Brain microvascular endothelial cell (primary cell): ENCODE data around the gene HNF1A.
A peak's percentile ranks its signal among the peaks of the same experiment; 100 is the strongest.
"Not testable (repeated sequence)": the region's sequence is repeated elsewhere in the genome, so short reads cannot be mapped to it uniquely, and the experiment has no call there.

Source experiments
- DNase-seq: peaks from one replicate; pipeline ENCODE4 v3.0.0-alpha.2; 2020
- H3K27ac ChIP-seq: fragments of 250-450 bp; sonication (Bioruptor Pico); 2 replicates; pipeline ENCODE4 v1.5.1; 2020; ENCODE audit warnings: mild to moderate bottlenecking, moderate library complexity
- H3K27me3 ChIP-seq: fragments of 250-450 bp; sonication (Bioruptor Pico); replicated peaks from 2 replicates; pipeline ENCODE4 v1.5.1; 2020; ENCODE audit warnings: mild to moderate bottlenecking
- H3K36me3 ChIP-seq: fragments of 250-450 bp; sonication (Bioruptor Pico); replicated peaks from 2 replicates; pipeline ENCODE4 v1.5.1; 2020; ENCODE audit warnings: mild to moderate bottlenecking
- H3K4me3 ChIP-seq: 2 replicates; pipeline ENCODE4 v1.5.1; 2011; ENCODE audit warnings: low read depth, mild to moderate bottlenecking, control low read depth, low read length, moderate library complexity
- CTCF ChIP-seq: IDR thresholded peaks from 2 replicates; pipeline ENCODE4 v1.5.1; 2011; ENCODE audit warnings: low read depth, mild to moderate bottlenecking, moderate library complexity, low read length, control low read depth, inconsistent platforms; ENCODE audit errors: missing control alignments
- in situ Hi-C: cut with HindIII; loops from 2 replicates; pipeline ENCODE4 v1.10.0; 2017; ENCODE audit warnings: low sequenced_read_pairs, low pct_ligation_motif_present

HNF1A gene

GRCh38 chr12:120940799-120941198 is 37.5 kb upstream of the HNF1A start:
- TF ChIP-seq CTCF: no peak
- Histone ChIP-seq H3K27ac (no peak overlapping the region), H3K27me3 (no peaks in the 10 kb centered on the region), H3K36me3 (no peaks in the 10 kb centered on the region), H3K4me3 (no peak overlapping the region)
- no peak for DNase-seq
- in situ Hi-C loops: no loop called here

- H3K36me3 ChIP-seq: no peaks in the 10 kb centered on the region
- H3K27me3 ChIP-seq: no peaks in the 10 kb centered on the region
- TF ChIP-seq CTCF: no peak
- no peak overlapping the region for H3K4me3 ChIP-seq
- no peak for DNase-seq
- H3K27ac ChIP-seq: no peak overlapping the region
- in situ Hi-C loops: no loop called here
Observed at GRCh38 chr12:120941412-120941811, 36.9 kb upstream of the HNF1A start.

- TF ChIP-seq CTCF: no peak
- DNase-seq: no peak
- Histone ChIP-seq H3K36me3 (no peaks in the 10 kb centered on the region), H3K27me3 (no peaks in the 10 kb centered on the region), H3K4me3 (no peak overlapping the region), H3K27ac (no peak overlapping the region)
- in situ Hi-C loops: no loop called here
Observed at GRCh38 chr12:120941846-120942405, 36.4 kb upstream of the HNF1A start.

GRCh38 chr12:120943482-120943881 is 34.9 kb upstream of the HNF1A start:
- Histone ChIP-seq H3K36me3 (no peaks in the 10 kb centered on the region), H3K27ac (no peak overlapping the region), H3K4me3 (no peak overlapping the region), H3K27me3 (no peaks in the 10 kb centered on the region)
- no peak for DNase-seq
- no peak for TF ChIP-seq CTCF
- in situ Hi-C loops: no loop called here

GRCh38 chr12:120944645-120945217 is 33.6 kb upstream of the HNF1A start:
- DNase-seq: peak; percentile 31
- Histone ChIP-seq H3K36me3 (no peaks in the 10 kb centered on the region), H3K27ac (no peak overlapping the region), H3K27me3 (no peaks in the 10 kb centered on the region), H3K4me3 (no peak overlapping the region)
- in situ Hi-C loops: no loop called here
- peak; percentile 87 for TF ChIP-seq CTCF

- H3K36me3 ChIP-seq, H3K4me3 ChIP-seq, H3K27me3 ChIP-seq, H3K27ac ChIP-seq, DNase-seq, in situ Hi-C loops: not testable (repeated sequence)
Observed at GRCh38 chr12:120945516-120945915, 32.8 kb upstream of the HNF1A start.

- in situ Hi-C loops, DNase-seq, H3K36me3 ChIP-seq, H3K27ac ChIP-seq, H3K27me3 ChIP-seq, H3K4me3 ChIP-seq: not testable (repeated sequence)
Observed at GRCh38 chr12:120950260-120950799, 28.0 kb upstream of the HNF1A start.
